HepG2 (cell line): ENCODE data around the gene HSDL2. TPM values are rescaled to one million over a fixed set of nuclear protein-coding genes. Genes with fewer than 3 reads are reported as not detected.

Source experiments
- AGO1 ChIP-seq: fragments of 200-400 bp; formaldehyde crosslinking; IDR thresholded peaks from 2 replicates; pipeline ENCODE4 v1.6.1; 2017; ENCODE audit warnings: mild to moderate bottlenecking, low read depth, low read length, moderate library complexity; ENCODE audit not compliant: poor library complexity, severe bottlenecking
- CCAR2 ChIP-seq: fragments of 200-400 bp; formaldehyde crosslinking; optimal IDR thresholded peaks from 2 replicates; pipeline ENCODE3; 2018; ENCODE audit warnings: low read depth, mild to moderate bottlenecking, low read length, moderate library complexity
- GATA4 ChIP-seq: sonication (generic); IDR thresholded peaks from 2 replicates; pipeline ENCODE4 v1.6.1; 2016; ENCODE audit warnings: antibody characterized with exemption, low read depth, borderline replicate concordance
- KDM3A ChIP-seq: IDR thresholded peaks from 2 replicates; pipeline ENCODE4 v1.6.1; 2018; ENCODE audit warnings: low read depth, missing compliant biosample characterization
- MLLT10 ChIP-seq: sonication (generic); formaldehyde crosslinking; IDR thresholded peaks from 2 replicates; pipeline ENCODE4 v1.4.0; 2020; ENCODE audit warnings: missing genetic modification reagents
- MLXIP ChIP-seq: sonication (generic); formaldehyde crosslinking; IDR thresholded peaks from 2 replicates; pipeline ENCODE4 v1.9.0; 2021; ENCODE audit warnings: missing genetic modification reagents, borderline replicate concordance
- NBN ChIP-seq: fragments of 450-650 bp; conservative IDR thresholded peaks from 2 replicates; pipeline ENCODE4 v1.6.1; 2017
- NRL ChIP-seq: sonication (generic); formaldehyde crosslinking; IDR thresholded peaks from 2 replicates; pipeline ENCODE4 v1.5.0; 2020; ENCODE audit warnings: missing genetic modification reagents, mild to moderate bottlenecking, moderate library complexity, borderline replicate concordance
- SAFB2 ChIP-seq: sonication (generic); formaldehyde crosslinking; IDR thresholded peaks from 2 replicates; pipeline ENCODE4 v1.5.1; 2020; ENCODE audit warnings: missing genetic modification reagents, low read depth, mild to moderate bottlenecking, borderline replicate concordance
- SRF ChIP-seq: IDR thresholded peaks from 2 replicates; pipeline ENCODE4 v1.6.1; 2011; ENCODE audit warnings: mild to moderate bottlenecking, low read depth, low read length, moderate library complexity
- SYNCRIP ChIP-seq: fragments of 200-400 bp; formaldehyde crosslinking; IDR thresholded peaks from 2 replicates; pipeline ENCODE4 v1.6.1; 2018; ENCODE audit warnings: mild to moderate bottlenecking, low read depth, low read length; ENCODE audit not compliant: insufficient read depth
- THAP9 ChIP-seq: sonication (generic); formaldehyde crosslinking; IDR thresholded peaks from 2 replicates; pipeline ENCODE4; 2020; ENCODE audit warnings: missing genetic modification reagents, mild to moderate bottlenecking, borderline replicate concordance
- ZNF232 ChIP-seq: sonication (generic); formaldehyde crosslinking; IDR thresholded peaks from 2 replicates; pipeline ENCODE4 v1.4.0; 2020; ENCODE audit warnings: missing genetic modification reagents, borderline replicate concordance
- ZNF274 ChIP-seq: sonication (generic); formaldehyde crosslinking; IDR thresholded peaks from 2 replicates; pipeline ENCODE4 v1.5.1; 2020; ENCODE audit warnings: mild to moderate bottlenecking, missing genetic modification reagents
- ZNF362 ChIP-seq: sonication (generic); formaldehyde crosslinking; IDR thresholded peaks from 2 replicates; pipeline ENCODE4 v1.4.0; 2020; ENCODE audit warnings: missing genetic modification reagents, mild to moderate bottlenecking, borderline replicate concordance
- ZNF646 ChIP-seq: sonication (generic); formaldehyde crosslinking; IDR thresholded peaks from 2 replicates; pipeline ENCODE4 v1.9.0; 2021; ENCODE audit warnings: mild to moderate bottlenecking, missing genetic modification reagents
- ZSCAN22 ChIP-seq: sonication (generic); formaldehyde crosslinking; IDR thresholded peaks from 2 replicates; pipeline ENCODE4 v1.4.0; 2020; ENCODE audit warnings: mild to moderate bottlenecking, missing genetic modification reagents
- polyA plus RNA-seq, 8 experiments: library from polyadenylated mRNA; depleted of rRNA in 3 of 8; stranded (reverse) in 7 of 8; unstranded in 1 of 8; fragments of >200 nt; fragmentation: Illumina TruSeq in 4 of 8; extraction: Trizol in 4 of 8; gene quantifications; 2 replicates each; pipeline versions ENCODE4 v1.2.1 to v1.2.3, GENCODE V29; 2011 to 2016; ENCODE audit warnings: low read depth in 4 of 8, missing spikeins in 1 of 8, mixed read lengths in 1 of 8; ENCODE audit not compliant: insufficient read depth in 1 of 8
- total RNA-seq, 5 experiments: library from RNA; depleted of rRNA; stranded (reverse); fragments of >200 nt; fragmentation: Illumina TruSeq; extraction: Trizol; gene quantifications; 2 replicates each; pipeline ENCODE4 v1.2.3, GENCODE V29; 2016; ENCODE audit warnings: low read depth in 1 of 5

HSDL2 gene
- total and polyA plus RNA-seq, 2 of the 13 experiments (the other 11 are each of a cell fraction or from before 2014, with no cell fraction given), result 55.3 to 80.2 TPM

GRCh38 chr9:112505607-112506006 is 125.7 kb downstream of the HSDL2 start (continued):
- TF ChIP-seq ZNF362 (CRISPR knock-in tag), result no peak
- no peak for TF ChIP-seq NRL
- TF ChIP-seq SAFB2 (CRISPR knock-in tag), result no peak
- TF ChIP-seq ZSCAN22 (CRISPR knock-in tag), result no peak
- no peak for TF ChIP-seq CCAR2
- no peak for TF ChIP-seq THAP9 (CRISPR knock-in tag)
- TF ChIP-seq KDM3A, result no peak
- no peak for TF ChIP-seq SYNCRIP
- no peak for TF ChIP-seq SRF
- TF ChIP-seq NBN, result no peak
- no peak for TF ChIP-seq GATA4
- TF ChIP-seq ZNF274 (CRISPR knock-in tag), result no peak
- no peak for TF ChIP-seq AGO1
- TF ChIP-seq ZNF646 (CRISPR knock-in tag), result no peak
- TF ChIP-seq ZNF232, result no peak
- TF ChIP-seq MLLT10 (CRISPR knock-in tag), result no peak
- TF ChIP-seq MLXIP (CRISPR knock-in tag), result no peak
